T-helper 22 cell (primary cell): ENCODE measurements around the gene SNRNP70.
A peak's percentile ranks its signal among the peaks of the same experiment; 100 is the strongest.

Experiments used
- DNase-seq: peaks from one replicate; pipeline ENCODE4 v3.0.0-alpha.2; 2020; ENCODE audit warnings: low read depth

Gene SNRNP70

DNA sequence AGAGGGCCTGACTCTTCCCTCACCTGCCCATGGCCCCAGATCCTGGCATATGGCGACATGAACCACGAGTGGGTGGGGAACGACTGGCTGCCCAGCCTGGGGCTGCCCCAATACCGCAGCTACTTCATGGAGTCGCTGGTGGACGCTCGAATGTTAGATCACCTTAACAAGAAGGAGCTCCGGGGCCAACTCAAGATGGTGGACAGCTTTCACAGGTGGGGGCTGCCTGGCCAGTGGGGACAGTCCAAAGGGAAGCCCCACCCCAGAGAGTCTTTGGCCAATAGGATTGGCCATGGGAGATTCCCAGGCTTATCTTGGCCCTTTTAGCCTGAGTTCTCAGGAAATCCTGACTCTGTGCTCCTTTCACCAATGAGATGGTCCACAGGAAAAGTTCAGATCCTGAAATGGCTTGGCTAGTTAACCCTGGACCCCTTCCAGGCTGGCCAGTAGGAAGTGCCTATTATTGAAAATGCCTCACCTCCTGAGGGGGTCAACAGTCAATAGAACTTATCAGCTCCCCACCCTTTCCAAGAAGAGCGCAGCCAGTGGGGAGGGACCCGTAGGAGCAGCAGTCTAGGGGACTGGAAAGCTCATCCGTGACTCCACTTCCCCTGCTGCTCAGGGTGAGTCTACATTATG, 62.9 kb downstream of the SNRNP70 start:
- DNase-seq = no peak

DNA sequence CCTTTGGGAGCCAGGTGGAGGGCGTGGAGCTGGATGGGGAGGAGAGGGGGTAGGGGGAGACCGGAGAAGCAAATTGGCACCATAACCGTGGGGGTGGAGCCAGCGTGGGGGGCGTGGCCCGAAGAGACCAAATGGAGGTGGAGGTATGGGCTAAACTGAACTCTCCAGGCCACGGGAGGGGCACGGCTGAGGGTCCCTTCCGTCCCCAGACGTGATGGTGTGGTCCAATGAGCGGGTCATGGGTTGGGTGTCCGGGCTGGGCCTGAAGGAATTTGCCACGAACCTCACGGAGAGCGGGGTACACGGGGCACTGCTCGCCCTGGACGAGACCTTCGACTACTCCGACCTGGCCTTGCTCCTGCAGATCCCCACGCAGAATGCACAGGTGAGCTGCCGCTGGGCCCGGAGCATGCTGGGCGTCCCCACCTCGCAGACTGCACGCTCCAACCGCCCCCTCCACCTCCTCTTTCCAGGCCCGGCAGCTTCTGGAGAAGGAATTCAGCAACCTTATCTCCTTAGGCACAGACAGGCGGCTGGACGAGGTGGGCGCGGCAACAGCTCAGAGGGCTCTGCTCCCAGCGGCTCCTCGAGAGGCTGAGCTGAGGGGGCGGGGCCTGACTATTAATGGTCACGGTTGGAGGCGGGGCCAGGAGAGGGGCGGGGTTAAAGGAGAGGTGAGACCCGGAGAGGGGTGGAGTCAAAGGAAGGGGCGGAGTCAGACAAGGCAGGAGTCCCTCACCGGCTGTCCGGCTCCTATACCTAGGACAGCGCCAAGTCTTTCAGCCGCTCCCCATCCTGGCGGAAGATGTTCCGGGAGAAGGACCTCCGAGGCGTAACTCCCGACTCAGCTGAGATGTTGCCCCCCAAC, 63.8 kb downstream of the SNRNP70 start:
- DNase-seq = peak; percentile 65

DNA sequence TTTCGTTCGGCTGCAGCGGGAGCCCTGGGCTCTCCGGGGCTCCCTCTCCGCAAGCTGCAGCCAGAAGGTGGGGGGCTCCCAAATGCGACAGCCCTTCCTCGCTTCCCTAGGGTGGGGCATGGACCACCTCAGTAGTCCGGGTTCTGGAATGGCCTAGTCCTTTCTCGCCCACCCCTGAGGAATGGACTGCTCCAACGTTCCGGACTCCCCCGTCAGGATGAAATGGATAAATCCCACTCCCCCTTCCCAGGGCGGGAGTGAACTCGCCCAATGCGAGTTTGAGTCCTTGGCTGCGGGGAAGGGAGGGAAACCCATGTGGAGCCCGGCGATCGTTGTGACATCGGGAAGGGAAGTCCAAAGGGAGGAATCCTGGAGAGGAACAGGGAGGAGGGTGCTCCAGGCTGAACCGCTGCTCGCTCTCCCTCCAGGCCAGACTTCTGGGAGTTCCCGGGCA, 64.4 kb downstream of the SNRNP70 start:
- no peak for DNase-seq

DNA sequence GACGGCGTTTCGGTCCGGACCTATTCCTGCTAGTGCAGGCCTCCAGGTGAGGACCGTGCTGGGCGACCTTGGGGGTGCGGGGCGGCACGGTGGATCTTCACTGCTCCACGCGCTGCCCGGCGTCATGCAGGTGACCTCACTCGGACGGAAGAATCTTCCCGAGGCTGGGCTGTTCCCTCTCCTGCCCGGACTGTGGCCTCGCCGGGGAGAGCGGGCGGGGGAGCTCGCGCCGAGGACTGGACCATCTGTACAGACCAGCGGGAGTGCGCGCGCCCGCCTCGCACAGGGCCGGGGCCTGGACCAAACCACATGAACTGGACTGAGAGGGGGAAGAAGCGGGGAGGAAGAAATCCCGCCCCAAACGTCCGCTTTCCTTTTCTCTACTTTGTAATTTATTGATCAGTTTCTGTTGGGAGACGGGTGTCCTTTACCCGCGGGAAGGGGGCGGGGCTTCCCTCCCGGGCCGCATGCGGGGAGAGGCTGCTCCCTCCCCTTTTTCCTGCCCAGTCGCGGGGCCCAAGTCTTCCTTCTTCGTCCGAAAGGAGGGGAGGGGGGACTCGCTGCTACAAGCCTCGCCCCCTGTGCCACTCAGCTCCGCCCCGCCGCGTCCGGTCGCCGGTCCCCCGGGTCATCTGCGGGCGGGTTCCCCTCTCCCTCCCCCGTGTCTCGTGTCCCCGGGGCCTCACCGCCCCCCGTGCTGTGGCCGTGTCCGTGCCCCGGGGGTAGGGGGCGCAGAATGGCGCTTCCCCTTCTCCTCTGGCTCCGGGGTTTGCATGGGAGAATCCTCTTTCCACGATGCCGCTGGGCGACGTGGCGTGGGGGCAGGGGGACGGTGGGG, 65.1 kb downstream of the SNRNP70 start:
- DNase-seq = peak; percentile 23

DNA sequence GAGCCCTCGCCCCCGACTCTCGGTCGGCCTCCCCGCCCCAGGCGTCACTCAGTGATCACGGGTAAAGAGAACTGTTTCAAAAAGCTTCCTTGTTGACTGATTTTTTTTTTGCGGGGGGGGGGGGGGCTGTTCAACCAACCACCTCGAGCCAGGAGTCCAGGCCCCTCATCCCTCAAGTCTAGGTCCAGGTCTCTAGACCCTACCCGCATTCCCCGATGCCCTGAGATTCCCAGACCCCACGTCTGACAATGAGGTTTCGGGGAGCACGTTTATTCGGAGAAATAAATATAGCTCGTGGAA, 65.6 kb downstream of the SNRNP70 start:
- DNase-seq = no peak

DNA sequence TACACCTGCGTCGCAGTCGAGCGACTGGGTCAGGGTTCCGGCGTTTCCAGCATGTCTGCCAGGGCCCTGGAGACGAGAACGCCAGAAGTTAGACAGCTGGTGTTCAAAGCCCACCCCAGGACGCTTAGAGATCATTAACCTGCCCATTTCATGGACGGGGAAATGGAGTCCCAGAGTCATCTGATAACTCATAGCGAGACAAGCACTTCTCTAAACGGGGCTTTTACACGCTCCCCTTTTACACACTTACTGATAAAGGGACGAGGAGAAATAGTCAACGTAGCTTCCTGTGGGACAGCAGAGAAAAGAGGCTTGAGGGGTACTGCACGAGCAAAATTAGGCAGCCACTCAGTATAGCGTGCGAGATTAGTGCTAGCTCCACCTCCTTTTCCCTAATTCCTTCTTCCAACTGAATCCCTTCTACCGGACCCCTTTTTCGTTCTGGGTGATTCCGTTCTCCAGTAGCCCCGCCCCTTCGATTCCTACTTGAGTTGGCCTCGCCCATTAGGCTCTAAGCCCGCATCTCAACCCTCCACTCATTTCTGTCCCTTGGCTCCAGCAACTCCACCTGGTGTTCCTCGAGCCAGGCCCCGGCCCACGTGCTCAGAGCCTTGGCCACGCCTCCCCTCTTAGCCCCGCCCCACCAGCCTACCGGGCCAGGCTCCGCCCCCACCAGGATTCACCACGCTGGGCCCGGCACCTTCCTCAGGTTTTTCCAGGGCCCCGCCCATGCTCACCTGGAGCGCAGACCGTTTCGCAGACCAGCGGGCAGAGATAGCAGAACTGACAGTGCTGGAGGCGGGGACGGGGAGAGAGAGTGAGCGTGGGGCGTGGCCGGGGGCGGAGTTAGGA, 66.2 kb downstream of the SNRNP70 start:
- DNase-seq = no peak

DNA sequence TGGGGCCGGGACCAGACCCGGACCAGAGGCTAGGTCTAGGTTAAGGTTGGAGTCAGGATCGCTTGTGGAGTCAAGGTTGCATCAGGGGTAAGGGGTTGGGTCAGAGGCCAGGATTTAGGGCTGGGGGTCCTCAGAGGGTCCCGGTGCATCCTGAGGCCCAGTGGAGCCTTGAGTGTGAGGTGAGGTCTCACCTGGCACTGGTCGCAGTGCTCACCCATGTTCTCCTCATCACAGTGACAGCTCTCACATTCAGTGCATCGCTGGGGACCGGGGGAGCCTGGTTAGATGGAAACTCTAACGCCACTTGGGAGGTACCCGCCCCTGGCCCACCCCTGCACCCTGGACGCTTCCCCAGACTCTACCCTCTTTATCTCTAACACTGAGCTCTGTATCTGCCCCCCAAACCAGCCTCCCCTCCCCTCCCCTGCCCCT, 66.9 kb downstream of the SNRNP70 start:
- DNase-seq = no peak

DNA sequence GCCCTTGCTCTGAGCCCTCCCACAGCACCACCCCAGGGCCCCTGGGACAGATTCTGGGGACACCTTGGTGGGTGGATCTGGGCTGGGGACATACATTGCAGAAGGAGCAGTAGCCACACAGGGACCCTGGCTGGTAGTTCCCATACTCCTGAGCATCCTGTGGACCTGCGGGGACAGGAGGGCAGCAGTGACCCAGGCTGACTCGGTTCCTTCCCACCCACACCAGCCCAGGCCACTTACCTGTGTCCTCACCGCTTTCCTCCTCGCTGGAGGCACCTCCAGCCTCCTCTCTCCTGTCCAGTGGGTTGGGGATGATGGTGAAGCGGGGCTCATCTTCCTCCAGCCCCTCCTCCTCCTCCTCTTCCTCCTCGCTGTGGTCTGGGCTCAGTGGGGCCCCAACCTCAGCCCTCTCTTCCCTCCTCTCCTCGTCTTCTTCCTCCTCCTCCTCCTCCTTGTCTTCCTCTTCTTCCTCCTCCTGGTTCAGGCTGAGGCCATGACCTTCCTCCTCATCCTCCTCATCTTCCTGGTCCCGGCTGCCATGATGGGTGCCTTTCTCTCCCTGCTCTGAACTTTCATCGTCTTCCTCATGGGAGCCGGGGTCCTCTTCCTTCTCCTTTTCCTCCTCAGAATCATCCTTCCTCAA, 68.0 kb downstream of the SNRNP70 start:
- DNase-seq = no peak

DNA sequence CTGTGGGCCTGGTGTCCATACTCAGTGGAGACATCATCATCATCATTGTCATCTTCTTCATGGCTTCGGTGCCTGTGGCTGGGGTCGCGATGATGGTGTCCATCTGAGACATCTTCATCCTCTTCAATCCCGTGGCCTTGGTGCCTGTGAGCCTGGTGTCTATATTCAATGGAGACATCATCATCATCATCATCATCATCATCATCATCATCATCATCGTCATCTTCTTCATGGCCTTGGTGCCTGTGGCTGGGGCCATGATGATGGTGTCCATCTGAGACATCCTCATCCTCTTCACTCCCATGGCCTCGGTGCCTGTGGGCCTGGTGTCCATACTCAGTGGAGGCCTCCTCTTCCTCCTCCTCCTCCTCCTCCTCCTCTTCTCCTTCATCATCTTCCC, 69.0 kb downstream of the SNRNP70 start:
- no peak for DNase-seq

DNA sequence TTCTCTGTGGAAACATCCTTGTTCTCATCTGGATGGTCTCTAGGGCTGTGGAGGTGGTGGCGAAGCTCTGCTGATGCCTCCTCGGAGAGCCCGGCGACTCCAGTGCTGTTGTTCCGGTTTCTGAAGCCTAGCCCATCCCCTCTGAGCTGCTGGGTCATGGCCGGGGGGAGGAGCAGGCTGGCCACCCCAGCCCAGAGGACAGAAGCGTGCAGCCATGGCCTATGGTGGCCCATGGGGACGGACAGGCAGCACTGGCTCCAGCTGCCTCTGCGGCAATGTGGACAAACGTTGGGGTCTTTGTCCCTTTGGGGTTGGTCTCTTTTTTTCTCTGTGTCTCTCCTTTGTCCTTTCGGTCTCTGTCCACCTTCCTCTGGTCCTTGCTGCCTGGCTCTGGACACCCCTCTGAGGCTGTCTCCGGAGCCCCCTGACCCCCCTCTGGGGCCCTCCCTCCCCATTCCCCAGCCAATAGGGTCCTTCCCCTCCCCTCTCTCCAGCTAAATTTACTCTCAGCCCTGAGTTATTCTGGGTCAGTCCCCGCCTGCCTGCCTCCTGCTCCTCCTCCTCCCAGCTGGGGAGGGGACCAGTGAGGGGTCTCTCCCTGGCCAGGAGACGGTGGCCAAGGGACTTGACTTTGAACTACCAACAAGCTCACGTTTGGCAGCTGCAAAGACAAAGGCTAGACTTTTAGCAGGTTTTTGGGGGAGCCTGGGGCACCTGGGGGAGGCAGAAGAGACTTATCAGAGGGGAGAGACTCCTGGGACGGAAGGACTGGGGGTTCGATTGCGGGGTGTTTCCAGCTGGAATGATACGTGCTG, 70.0 kb downstream of the SNRNP70 start, which contains the start of gene HRC:
TSS of gene HRC (minus strand) at position 392 of the 815 bp plus-strand sequence. CDS start at position 233, 159 bp downstream.
- DNase-seq = no peak

DNA sequence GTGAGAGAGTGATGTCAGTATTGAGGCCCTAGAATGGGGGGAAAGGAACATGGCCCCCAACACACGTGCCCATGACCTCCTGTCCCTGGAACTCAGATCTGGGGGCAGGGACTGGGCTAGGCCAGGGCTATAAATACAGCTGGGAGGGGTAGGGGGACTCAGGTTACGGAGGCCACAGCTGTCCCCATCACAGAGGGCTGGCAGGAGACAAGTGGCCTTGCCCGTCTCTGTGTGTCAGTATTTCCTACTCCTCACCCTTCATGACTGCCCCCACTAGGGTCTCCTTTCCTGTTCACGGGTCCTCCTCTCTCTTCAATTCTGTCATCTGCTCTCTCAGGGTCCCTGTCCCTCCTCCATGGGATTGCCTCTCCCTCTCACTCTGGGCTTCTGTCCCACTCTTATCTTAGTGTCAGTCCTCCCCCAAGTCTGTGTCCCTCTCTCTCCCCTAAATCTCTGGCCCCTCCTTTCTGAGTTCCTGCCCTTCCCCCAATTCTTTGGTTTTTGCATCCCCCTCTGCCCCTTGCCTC, 70.6 kb downstream of the SNRNP70 start:
- no peak for DNase-seq

DNA sequence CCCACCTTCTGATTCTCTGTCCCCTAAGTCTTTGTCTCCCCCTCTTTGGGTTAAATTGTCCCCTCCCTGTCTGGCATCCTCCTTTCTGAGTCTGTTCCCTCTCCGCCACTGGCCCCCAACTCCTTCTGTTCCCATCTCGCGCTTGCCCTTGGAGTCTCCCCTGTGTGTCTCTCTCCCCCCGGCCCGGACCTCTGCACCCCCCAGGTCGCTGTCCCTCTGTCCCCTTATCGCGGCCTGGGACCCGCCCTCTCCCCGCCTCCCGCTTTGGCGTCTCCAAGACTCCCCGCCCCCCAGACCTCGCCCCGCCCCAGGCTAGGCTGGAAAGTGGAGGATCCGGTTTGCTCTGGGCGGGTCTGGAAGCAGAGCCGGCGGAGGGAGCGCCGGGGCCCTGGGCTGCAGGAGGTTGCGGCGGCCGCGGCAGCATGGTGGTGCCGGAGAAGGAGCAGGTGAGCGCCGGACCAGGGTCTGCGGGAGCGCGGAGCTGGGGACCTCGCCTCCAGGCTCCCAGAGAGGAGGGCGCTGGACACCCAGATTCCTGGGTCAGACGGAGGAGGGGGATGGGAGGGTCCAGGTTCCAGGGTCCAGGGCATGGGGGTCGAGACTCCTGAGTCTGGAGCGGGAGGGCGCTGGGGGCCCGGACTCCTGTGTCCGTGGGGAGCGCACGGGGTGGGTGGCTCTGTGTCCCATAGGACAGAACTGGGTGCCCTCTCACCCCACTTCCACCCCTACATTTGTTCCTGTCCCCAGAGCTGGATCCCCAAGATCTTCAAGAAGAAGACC, 72.4 kb downstream of the SNRNP70 start, which contains the start of gene TRPM4:
TSS of gene TRPM4 (plus strand) at position 348 of the 780 bp plus-strand sequence. CDS start at position 423, 75 bp downstream.
- no peak for DNase-seq
